Heart left ventricle (tissue), 13 donors: Measurements from ENCODE around the gene CCDC146.

Experiments
- POLR2A ChIP-seq, 2 donors: fragments of 450-650 bp; IDR thresholded peaks; one replicate each; pipeline ENCODE4 v1.6.1; 2017; ENCODE audit warnings: antibody characterized with exemption in 2 of 2, mild to moderate bottlenecking in 2 of 2, moderate library complexity in 2 of 2
- TF ChIP-seq, protein P1 (sequence below), 12 donors: fragments of 200-600 bp; sonication (generic) in 4 of 12; IDR thresholded peaks; one replicate each; pipeline versions ENCODE4 v1.5.0 to v1.8.0; 2018 to 2022; ENCODE audit warnings: antibody characterized with exemption in 12 of 12, mild to moderate bottlenecking in 5 of 12
- donor health status: ischemic (EF 13 %, LVEDD 7.1; RV severe dilation, severe dysfunction).
- donor health status: DM: no; HTN: yes; CAD: no.
- donor health status: DM: no; HTN: no; CAD: no.
- donor health status: ischemic (EF 25% LVEDD 6.9; RV normal size, moderate dysfunction).
- donor health status: ischemic (EF 25% LVEDD 5.7; RV mildly dilated, moderate dysfunction).
- donor health status: ischemic (EF 35%, LVEDD 5.7; RV mildly dilated, moderate dysfunction).
- donor health status: nonischemic (EF 11% LVEDD 7.7; RV severe dilation, severe dysfunction).
- donor health status: DM: yes; HTN: yes; CAD: no.
- donor health status: PGD.
- donor health status: ischemic (EF 29% LVEDD 5.4; RV normal size, mild dysfunction).
- donor health status: nonischemic (EF 23%, LVEDD 6.1; RV moderate dilation, normal function).

DNA sequence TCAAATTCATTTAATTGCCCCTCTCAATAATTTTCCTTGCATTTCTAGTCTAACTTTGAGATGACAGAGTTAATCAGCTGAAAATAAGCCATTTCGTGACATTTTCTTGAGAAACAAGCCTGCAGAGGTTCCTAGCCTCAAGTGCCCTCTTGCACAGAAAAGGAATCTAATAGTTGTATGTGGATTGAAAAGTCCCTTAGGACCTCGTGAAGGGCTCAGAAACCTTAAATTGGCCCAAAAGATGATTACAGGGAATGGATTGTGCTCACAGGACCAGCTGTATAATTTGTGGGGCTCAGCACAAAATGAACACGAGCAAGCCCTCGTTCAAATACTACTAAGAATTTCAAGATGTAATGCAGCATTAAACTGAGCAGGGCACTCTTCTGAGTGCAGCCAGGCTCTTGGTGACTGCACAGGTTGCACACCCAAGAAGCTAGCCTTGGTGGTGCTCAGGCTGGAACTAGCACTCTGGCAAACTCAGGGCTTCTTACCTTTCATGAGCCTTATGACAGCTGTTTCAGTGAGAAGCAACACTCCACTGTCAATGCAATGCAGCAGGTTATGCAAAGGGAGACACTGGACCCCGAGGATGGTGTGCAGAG lies 191.6 kb downstream of the CCDC146 start:
- TF ChIP-seq, protein P1, sequence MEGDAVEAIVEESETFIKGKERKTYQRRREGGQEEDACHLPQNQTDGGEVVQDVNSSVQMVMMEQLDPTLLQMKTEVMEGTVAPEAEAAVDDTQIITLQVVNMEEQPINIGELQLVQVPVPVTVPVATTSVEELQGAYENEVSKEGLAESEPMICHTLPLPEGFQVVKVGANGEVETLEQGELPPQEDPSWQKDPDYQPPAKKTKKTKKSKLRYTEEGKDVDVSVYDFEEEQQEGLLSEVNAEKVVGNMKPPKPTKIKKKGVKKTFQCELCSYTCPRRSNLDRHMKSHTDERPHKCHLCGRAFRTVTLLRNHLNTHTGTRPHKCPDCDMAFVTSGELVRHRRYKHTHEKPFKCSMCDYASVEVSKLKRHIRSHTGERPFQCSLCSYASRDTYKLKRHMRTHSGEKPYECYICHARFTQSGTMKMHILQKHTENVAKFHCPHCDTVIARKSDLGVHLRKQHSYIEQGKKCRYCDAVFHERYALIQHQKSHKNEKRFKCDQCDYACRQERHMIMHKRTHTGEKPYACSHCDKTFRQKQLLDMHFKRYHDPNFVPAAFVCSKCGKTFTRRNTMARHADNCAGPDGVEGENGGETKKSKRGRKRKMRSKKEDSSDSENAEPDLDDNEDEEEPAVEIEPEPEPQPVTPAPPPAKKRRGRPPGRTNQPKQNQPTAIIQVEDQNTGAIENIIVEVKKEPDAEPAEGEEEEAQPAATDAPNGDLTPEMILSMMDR (IDR thresholded peaks at IDR 0.05): no peak
- no peak for TF ChIP-seq POLR2A (IDR thresholded peaks at IDR 0.05)
